OCI-LY7 (cell line): ENCODE measurements around the gene ARSD.

Experiments
- EZH2phosphoT487 ChIP-seq: fragments of 200-600 bp; sonication (generic); IDR thresholded peaks from 2 replicates; pipeline ENCODE4 v1.6.1; 2018; ENCODE audit warnings: low read depth, borderline replicate concordance, mild to moderate bottlenecking, mixed run types, antibody characterized with exemption, low read length, moderate library complexity, mixed read lengths
- TF ChIP-seq, protein P1 (sequence below): fragments of 200-600 bp; sonication (generic); conservative IDR thresholded peaks from 2 replicates; pipeline ENCODE4 v1.5.1; 2014; ENCODE audit warnings: mild to moderate bottlenecking, antibody characterized with exemption, low read length, moderate library complexity, mixed read lengths

DNA sequence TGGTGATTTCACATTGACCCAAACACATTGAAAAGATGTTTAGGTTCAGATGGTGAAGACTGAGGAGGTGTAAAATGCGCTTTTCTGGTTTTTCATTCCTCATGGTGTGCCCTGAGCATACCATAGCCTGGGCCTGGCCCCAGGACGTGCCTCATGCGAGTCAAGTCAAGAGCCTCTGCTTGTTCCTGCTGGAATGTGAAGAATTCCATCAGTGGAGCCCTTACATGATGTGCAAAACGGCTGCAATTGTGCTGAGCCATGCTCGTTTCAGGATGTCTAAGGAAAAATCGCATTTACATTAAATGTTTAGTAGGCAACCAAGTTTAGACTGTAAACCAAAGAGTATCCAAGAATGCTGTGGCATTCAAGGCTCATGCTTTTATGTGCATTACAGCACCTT lies 65.5 kb downstream of the ARSD start:
- TF ChIP-seq, protein P1, sequence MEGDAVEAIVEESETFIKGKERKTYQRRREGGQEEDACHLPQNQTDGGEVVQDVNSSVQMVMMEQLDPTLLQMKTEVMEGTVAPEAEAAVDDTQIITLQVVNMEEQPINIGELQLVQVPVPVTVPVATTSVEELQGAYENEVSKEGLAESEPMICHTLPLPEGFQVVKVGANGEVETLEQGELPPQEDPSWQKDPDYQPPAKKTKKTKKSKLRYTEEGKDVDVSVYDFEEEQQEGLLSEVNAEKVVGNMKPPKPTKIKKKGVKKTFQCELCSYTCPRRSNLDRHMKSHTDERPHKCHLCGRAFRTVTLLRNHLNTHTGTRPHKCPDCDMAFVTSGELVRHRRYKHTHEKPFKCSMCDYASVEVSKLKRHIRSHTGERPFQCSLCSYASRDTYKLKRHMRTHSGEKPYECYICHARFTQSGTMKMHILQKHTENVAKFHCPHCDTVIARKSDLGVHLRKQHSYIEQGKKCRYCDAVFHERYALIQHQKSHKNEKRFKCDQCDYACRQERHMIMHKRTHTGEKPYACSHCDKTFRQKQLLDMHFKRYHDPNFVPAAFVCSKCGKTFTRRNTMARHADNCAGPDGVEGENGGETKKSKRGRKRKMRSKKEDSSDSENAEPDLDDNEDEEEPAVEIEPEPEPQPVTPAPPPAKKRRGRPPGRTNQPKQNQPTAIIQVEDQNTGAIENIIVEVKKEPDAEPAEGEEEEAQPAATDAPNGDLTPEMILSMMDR: no peak
- TF ChIP-seq EZH2phosphoT487: no peak
